ENCODE results near the gene TBCK.

- TF ChIP-seq, protein P1, sequence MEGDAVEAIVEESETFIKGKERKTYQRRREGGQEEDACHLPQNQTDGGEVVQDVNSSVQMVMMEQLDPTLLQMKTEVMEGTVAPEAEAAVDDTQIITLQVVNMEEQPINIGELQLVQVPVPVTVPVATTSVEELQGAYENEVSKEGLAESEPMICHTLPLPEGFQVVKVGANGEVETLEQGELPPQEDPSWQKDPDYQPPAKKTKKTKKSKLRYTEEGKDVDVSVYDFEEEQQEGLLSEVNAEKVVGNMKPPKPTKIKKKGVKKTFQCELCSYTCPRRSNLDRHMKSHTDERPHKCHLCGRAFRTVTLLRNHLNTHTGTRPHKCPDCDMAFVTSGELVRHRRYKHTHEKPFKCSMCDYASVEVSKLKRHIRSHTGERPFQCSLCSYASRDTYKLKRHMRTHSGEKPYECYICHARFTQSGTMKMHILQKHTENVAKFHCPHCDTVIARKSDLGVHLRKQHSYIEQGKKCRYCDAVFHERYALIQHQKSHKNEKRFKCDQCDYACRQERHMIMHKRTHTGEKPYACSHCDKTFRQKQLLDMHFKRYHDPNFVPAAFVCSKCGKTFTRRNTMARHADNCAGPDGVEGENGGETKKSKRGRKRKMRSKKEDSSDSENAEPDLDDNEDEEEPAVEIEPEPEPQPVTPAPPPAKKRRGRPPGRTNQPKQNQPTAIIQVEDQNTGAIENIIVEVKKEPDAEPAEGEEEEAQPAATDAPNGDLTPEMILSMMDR (IDR thresholded peaks at IDR 0.05): no peak
- TF ChIP-seq POLR2A (IDR thresholded peaks at IDR 0.05) (no peak), EP300 (IDR thresholded peaks at IDR 0.05) (no peak)
These were observed 882 bp upstream of the TBCK start for GRCh38 chr4:106316773-106317409.

All from suprapubic skin (tissue), 3 donors.